ENCODE results near the gene GNB1L.

GRCh38 chr22:19824926-19825339 is 29.7 kb downstream of the GNB1L start:
- no peak for TF ChIP-seq CTCF (IDR thresholded peaks at IDR 0.05)
- no peak for TF ChIP-seq EZH2 (IDR thresholded peaks at IDR 0.05; ENCODE audit: borderline replicate concordance, insufficient read depth, low read depth, low read length, poor library complexity, severe bottlenecking)

All from B cell (primary cell).